Jurkat, Clone E6-1 (cell line): ENCODE measurements around the gene CCDC91.
A peak's percentile ranks its signal among the peaks of the same experiment; 100 is the strongest.
"Not testable (repeated sequence)": the region's sequence is repeated elsewhere in the genome, so short reads cannot be mapped to it uniquely, and the experiment has no call there.

Experiments used
- DNase-seq: peaks from one replicate; pipeline ENCODE4 v3.0.0-alpha.2; 2011; ENCODE audit warnings: low read depth, low spot score
- H3K4me3 ChIP-seq: 2 replicates; pipeline ENCODE4 v1.5.1; 2011; ENCODE audit warnings: mild to moderate bottlenecking, low read length, control low read depth, moderate library complexity

The CCDC91 gene

DNA sequence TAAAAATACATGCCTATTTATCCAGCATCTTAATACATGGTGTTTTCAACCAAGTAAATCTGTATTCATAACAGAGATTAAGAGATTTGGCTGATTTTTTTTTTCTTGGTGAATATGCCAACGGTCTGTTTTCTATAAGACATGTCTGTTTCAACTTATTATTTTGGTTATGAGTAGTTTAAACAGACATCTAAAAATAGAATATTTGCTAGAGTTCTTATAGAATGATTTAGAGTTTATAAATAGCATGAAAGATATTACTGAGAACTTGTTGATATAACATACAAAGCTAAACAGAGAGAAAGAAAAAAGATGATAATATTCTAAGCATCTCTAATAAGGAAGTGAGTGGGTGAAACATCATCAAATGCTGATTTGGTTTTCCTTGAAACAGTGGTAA lies 199.9 kb downstream of the CCDC91 start:
- no peak overlapping the region for H3K4me3 ChIP-seq
- no peak for DNase-seq

- DNase-seq = no peak
- H3K4me3 ChIP-seq = no peak overlapping the region
These were observed 200.6 kb downstream of the CCDC91 start for GRCh38 chr12:28390761-28391385.

DNA sequence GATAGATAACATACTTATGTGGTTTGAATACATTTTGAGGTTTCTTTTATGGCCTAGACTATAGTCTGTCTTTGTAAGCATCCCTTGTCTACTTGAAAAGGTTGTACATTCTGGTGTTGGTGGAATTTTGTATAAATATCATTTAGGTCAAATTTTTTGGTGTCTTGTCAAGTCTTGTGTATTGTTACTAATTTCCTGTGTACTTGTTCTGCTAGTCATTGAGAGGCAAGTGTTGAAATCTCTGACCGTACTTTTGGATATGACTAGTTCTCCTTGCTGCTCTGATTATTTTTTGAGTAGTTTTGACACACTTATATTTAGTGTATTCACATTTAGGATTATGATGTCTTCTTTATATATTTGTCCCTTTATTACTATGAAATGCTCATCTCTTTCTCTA lies 219.6 kb downstream of the CCDC91 start:
- H3K4me3 ChIP-seq = no peak overlapping the region
- peak; percentile 2 for DNase-seq

- H3K4me3 ChIP-seq = no peak overlapping the region
- DNase-seq = no peak
These were observed 223.3 kb downstream of the CCDC91 start for GRCh38 chr12:28413460-28414109.

DNA sequence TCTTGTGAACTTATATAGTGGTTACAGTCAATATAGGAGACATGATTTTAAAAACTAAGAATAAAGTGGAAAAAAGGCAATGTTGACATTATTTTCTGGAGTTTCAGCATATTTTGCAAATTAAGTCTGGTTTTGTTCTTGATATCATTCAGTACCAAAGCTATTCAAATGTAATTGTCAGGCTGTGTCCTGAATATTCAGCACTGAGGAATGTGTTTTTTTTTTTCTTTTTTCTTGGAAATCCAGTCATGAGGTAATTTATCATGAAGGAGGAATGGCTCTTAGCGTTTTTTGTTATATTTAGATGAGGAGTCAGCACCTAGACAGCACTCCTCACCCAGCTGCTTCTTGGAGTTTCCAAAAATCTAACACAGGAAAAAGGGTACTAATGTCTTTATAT lies 225.5 kb downstream of the CCDC91 start:
- DNase-seq = no peak
- no peak overlapping the region for H3K4me3 ChIP-seq

- no peak for DNase-seq
- H3K4me3 ChIP-seq = no peak overlapping the region
These were observed 231.1 kb downstream of the CCDC91 start for GRCh38 chr12:28421374-28421773.

- H3K4me3 ChIP-seq = no peak overlapping the region
- DNase-seq = no peak
These were observed 234.7 kb downstream of the CCDC91 start for GRCh38 chr12:28424965-28425364.

DNA sequence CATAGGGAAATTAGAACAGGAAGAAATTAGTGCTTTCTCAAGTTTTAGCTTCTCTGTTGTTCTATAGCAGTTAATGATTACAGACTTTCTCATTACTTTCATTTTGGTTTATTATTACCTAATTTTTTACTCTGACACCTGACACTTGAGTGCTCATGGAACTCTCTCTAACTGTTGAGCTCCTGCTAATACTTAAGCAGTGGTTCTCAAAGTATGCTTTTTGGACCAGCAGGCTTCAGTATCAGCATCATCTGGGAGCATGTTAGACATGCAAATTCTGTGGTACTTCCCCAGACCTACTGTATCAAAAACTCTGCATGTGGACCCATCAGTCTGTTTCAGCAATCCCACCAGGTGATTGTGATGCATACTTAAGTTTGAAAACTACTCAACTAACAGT lies 235.3 kb downstream of the CCDC91 start:
- DNase-seq = no peak
- H3K4me3 ChIP-seq = no peak overlapping the region

GRCh38 chr12:28427046-28427445 lies 236.8 kb downstream of the CCDC91 start:
- no peak overlapping the region for H3K4me3 ChIP-seq
- no peak for DNase-seq

GRCh38 chr12:28440081-28440608 lies 249.9 kb downstream of the CCDC91 start:
- DNase-seq = no peak
- no peak overlapping the region for H3K4me3 ChIP-seq

GRCh38 chr12:28442101-28442500 lies 251.8 kb downstream of the CCDC91 start:
- H3K4me3 ChIP-seq = no peak overlapping the region
- no peak for DNase-seq

DNA sequence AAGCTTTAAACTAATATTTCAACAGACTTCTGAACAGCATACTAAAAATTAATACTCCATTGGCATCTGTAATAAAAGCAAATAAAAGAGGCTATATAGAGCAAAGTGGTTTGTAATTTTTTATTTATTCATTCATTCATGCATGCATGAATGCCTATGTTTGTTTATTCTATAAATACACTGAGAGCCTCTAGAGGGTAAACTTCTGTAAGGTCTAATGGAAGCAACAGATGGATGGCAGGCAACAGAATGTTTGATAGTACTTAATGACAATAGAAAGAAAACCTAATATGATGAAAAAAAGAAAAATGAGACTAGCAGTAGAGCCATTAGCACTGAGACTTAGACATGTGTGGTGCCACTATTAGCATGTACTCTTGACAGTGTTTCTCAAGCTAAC lies 253.1 kb downstream of the CCDC91 start:
- no peak for DNase-seq
- no peak overlapping the region for H3K4me3 ChIP-seq

- no peak for DNase-seq
- H3K4me3 ChIP-seq = no peak overlapping the region
These were observed 255.8 kb downstream of the CCDC91 start for GRCh38 chr12:28446031-28446430.

GRCh38 chr12:28453686-28454085 lies 263.4 kb downstream of the CCDC91 start:
- DNase-seq = no peak
- no peak overlapping the region for H3K4me3 ChIP-seq

DNA sequence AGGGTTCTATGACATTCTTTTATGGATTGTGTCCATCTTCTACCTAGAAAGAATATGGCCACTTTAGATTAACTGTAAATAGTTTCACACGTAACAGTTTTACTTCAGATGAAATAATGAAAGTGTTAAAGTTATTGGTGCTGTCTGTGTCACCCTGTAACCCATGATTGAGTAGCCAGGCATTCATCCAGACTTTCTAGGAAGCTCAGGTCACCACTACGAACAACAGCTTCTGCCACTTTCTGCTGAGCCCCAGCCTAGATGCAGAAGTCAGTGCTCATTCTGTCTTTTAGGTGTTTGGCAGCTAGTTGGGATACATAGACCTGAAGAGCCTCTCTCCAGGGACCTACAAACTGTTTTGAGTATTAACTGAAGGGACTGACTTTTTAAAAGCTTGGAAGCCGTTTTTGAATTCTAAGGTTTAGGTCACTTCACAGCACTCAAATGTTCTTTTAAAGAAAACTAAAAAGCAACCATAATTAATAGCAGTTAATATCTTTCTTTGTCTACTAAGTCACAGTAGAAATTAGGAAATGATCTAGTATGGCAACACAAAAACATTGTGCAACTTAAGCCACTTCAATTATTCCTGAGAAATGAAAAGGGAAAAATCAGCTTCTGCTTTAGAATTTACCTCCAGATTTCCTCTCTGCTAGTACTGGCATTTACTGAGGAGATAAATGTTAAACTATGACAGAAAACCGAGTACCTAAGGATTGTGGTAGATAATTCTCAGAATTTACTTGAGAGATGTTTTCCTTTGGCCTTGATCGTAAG lies 266.9 kb downstream of the CCDC91 start:
- no peak for DNase-seq
- H3K4me3 ChIP-seq = no peak overlapping the region

- no peak overlapping the region for H3K4me3 ChIP-seq
- no peak for DNase-seq
These were observed 267.5 kb downstream of the CCDC91 start for GRCh38 chr12:28457785-28458184.

DNA sequence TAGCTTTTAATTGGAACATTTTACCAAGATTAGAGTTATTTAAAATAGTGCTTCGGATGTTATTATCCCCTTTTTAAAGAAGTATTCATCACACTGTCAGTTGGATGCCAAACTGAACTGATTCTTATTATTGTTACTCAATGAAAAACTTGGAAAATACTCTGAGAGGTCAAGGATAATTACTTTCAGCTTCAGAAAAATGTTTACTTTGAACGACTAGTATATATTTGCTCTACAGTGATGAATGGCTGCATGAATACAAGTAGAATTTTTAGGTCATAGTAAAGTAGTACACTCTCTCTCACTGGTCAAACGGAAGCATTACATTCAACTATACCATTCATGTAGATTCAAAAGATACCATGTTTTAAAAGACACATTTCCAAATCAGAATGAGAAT lies 269.2 kb downstream of the CCDC91 start:
- no peak overlapping the region for H3K4me3 ChIP-seq

DNA sequence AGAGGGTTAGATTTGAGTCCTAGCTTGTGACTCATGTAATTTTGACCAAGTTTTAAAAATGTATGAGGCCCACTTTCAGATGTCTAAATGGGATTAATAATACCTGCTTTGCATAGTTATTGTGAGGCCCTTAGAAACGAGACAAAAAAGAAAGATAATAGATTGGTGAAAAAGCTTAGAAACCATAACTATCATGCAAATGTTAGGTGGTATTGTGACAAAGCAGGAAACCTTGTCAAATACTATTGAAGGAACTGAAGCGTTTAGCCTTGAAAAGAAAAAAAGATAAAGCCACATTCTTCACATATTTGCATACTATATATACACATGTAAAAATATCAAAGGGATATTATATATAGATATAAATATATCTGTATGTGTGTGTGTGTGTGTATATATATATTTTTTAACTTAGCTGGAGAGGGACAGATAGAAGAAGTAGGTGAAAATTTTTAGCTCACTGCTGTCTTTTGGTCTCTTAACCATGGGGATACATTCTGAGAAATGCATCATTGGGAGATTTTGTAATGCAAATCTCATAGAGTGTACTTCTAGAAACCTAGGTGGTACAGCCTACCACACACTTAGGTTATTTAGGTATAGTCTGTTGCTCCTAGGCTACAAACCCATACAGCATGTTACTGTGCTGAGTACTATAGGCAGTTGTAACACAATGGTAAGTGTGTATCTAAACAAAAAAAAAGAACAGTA lies 270.3 kb downstream of the CCDC91 start:
- no peak for DNase-seq
- no peak overlapping the region for H3K4me3 ChIP-seq

More for the DNA sequence above, 269.2 kb downstream of the CCDC91 start:
- no peak for DNase-seq

DNA sequence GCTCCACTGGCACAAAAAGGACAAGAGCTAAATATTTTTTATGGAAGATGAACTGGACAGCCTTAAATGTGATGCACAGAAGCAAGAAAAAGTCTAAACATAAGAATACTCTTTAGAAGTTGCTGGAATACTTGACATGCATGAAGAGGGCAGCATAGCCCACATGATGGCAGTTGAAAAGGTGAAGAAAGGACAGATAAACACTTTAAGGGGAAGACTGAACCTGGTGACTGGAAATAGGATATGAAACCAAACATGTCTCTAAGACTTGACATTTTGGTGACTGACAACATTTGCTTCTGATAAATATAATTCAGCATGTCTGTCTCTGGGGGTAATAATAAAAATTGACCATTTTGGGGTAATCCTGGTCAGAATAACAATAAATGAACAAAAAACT lies 273.1 kb downstream of the CCDC91 start:
- DNase-seq = no peak
- H3K4me3 ChIP-seq = no peak overlapping the region

GRCh38 chr12:28471762-28472161 lies 281.5 kb downstream of the CCDC91 start:
- DNase-seq, H3K4me3 ChIP-seq: not testable (repeated sequence)
